KG1 (cell line): Measurements from ENCODE around the gene PCAT6.
"Not testable (repeated sequence)": the region's sequence is repeated elsewhere in the genome, so short reads cannot be mapped to it uniquely, and the experiment has no call there.

Source experiments
- DNase-seq: peaks from one replicate; lab custom pipeline; 2025; lab: John Stamatoyannopoulos, UW

PCAT6 gene

GRCh38 chr1:202807451-202807925 lies 3.3 kb upstream of the PCAT6 start:
- DNase-seq: no peak

- peak; percentile 63 for DNase-seq
These were observed 2.6 kb upstream of the PCAT6 start, which contains the start of gene KDM5B for GRCh38 chr1:202807926-202808757. Gene KDM5B (minus strand): TSS chr1:202808421. CDS start chr1:202808305, 116 bp downstream.

- no peak for DNase-seq
These were observed 1.1 kb upstream of the PCAT6 start for GRCh38 chr1:202809597-202810159.

- DNase-seq: no peak
These were observed 550 bp upstream of the PCAT6 start for GRCh38 chr1:202810193-202810614.

- no peak for DNase-seq
These were observed 782 bp downstream of the PCAT6 start for GRCh38 chr1:202811296-202812175.

- no peak for DNase-seq
These were observed 1.6 kb downstream of the PCAT6 start for GRCh38 chr1:202812176-202813026.

GRCh38 chr1:202815120-202815519 lies 4.4 kb downstream of the PCAT6 start:
- DNase-seq: no peak

GRCh38 chr1:202818819-202819218 lies 8.1 kb downstream of the PCAT6 start:
- no peak for DNase-seq

GRCh38 chr1:202821467-202821866 lies 10.7 kb downstream of the PCAT6 start:
- DNase-seq: no peak

GRCh38 chr1:202825748-202826147 lies 15.0 kb downstream of the PCAT6 start:
- DNase-seq: no peak

- not testable (repeated sequence) for DNase-seq
These were observed 18.5 kb downstream of the PCAT6 start for GRCh38 chr1:202829223-202829622.

GRCh38 chr1:202831906-202832305 lies 21.2 kb downstream of the PCAT6 start:
- no peak for DNase-seq

GRCh38 chr1:202834771-202835547 lies 24.2 kb downstream of the PCAT6 start:
- DNase-seq: no peak

GRCh38 chr1:202835548-202836072 lies 24.9 kb downstream of the PCAT6 start:
- peak; percentile 42 for DNase-seq

- no peak for DNase-seq
These were observed 26.1 kb downstream of the PCAT6 start for GRCh38 chr1:202836623-202837403.

GRCh38 chr1:202837746-202838262 lies 27.1 kb downstream of the PCAT6 start:
- no peak for DNase-seq

- no peak for DNase-seq
These were observed 32.3 kb downstream of the PCAT6 start for GRCh38 chr1:202843081-202843480.

- no peak for DNase-seq
These were observed 33.5 kb downstream of the PCAT6 start for GRCh38 chr1:202844259-202844658.

GRCh38 chr1:202844935-202845334 lies 34.2 kb downstream of the PCAT6 start:
- DNase-seq: no peak
